HG02798 (cell line): ENCODE measurements around the gene NDUFAF5.
A peak's percentile ranks its signal among the peaks of the same experiment; 100 is the strongest.

Experiments used
- ATAC-seq: cut with Tn5 transposase; IDR thresholded peaks from one replicate; pipeline ENCODE4 v1.9.1; 2021; ENCODE audit warnings: mild to moderate bottlenecking; ENCODE audit not compliant: unreplicated experiment, poor library complexity

Gene NDUFAF5

DNA sequence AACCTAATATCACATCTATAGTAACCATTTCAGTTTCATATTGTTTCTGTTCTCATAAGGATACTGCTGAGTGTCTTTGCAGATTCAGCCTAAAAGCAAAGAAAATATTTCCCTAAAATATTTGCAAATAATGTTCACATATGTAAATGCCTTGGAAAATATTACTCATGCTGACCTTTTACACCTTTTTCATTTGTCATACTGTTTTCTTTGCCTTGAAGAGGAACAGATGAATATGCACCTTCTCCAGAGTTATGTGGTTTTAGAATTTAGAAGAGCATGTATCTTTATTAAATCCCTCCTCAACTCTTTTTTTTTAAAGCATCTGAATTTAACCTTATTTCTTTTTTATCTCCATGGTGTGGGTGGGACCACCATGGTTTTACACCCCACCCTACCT lies 32.5 kb downstream of the NDUFAF5 start:
- ATAC-seq, result no peak

DNA sequence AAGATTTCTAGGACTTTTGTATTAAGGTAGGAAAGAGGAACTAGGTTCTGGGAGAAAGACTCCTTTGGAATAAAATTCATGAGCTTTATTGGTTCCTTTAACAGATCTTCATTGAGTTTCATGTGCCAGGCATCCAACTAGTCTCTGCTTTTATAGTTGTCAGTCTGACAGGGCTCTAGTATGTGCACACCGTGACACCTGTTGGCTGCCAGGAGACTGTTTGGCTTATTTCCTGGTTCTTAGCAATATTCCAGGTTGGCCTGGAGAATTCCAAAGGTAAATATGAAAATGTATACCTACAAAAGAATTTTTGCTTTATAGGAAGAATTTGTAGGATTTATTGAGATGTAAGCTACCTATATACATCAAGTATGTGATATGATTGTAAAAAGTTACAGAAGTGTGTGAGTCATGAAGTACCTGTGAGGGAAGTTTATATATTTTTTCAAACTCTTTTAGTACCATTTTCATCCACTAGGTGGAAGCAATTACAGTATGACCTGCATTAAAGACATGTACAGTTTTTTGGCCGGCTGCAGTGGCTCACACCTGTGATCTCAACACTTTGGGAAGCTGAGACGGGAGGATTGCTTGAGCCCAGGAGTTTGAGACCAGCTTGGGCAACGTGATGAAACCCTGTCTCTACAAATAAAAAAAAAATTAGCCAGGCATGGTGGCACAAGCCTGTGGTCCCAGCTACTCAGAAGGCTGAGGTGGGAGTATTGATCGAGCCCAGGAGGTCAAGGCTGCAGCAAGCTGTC lies 35.2 kb downstream of the NDUFAF5 start:
- peak; percentile 84 for ATAC-seq

DNA sequence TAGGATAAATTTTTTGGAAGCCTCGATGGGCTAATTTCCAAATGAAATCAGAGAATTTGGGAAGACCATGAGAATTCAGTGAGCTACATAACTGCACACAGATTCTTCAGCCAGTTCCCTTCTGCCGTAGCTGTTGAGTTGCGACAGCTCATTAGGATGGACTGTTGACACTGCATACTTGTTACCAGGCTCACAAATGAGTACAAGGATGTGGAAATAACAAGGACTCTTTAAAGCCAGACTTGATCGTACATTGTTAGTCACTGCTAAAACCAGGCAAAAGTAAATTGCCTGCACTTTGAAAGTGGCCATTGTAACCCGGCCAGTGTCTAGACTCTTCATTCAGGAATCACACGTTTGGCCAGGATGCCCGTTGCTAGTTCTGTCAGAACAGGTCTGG lies 37.0 kb downstream of the NDUFAF5 start:
- no peak for ATAC-seq

DNA sequence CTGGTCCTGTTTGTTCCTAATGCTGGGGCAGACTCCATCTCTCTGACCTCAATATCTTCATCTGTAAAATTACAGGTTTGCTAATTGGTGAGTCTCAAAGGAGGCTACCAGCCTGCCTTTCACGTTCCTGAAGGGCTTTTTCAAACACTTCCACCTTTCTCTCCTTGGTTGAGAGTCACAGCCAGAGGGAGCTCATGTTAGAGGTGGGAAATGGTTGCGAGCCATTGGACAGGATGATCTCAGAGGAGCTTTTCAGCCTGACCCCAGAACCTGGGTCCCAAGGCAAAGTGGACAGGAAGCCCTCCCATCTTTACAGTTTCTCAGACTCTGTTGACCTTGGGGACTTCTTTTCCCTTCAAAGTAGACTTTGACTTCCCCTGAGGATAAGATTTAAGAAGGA lies 37.6 kb downstream of the NDUFAF5 start:
- no peak for ATAC-seq

DNA sequence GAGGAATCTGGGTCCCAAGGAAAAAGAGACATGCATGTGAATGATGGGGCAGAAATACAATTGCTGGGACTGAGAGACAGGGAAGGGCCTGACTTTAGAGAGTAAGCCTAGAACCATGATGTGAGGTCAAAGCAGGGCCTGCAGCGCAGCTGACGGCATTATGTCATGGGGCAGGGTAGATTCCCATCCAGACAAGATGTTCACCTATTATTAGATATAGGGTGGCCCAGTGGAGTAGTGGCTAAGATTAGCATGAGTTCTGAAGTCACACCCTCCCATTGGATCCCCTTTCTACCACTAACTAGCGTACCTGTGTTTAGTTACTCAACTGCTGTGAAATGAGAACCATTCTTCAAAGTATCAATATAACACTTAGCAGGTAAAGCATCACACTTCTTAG lies 39.6 kb downstream of the NDUFAF5 start:
- ATAC-seq, result no peak

DNA sequence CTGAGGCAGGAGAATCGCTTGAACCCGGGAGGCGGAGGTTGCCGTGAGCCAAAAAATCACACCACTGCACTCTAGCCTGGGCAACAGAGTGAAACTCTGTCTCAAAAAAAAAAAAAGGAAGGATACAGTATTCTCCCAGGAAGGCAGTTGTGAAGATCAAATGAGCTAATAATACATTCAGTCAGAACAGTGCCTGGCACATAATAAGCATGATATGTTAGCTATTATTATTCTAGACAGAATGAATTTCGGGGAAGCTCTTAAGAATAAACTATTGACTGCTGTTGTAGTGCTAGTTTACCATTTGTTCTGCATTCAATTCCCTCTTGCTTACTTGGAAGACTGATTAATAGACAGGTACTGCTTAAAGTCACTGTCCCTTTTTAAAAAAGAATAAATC lies 40.6 kb downstream of the NDUFAF5 start:
- ATAC-seq, result no peak

DNA sequence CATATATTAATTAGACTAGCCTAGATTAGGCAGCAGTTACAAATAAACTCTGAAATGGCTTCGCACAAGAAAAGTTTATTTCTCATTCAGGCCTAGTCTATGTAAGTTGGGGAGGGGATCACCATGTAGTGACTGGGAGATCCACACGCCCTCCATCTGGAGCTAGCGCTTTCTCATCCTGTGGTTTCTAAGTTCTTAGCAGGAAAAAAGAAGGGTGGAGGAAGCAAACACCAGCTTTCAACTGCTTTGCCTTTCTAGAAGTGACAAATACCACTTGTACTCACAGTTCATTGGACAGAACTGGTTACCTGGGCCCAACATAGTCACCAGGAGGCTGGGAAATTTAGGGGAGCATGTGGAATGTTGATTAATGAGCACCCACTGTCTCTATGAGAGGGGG lies 46.6 kb downstream of the NDUFAF5 start:
- ATAC-seq, result no peak

DNA sequence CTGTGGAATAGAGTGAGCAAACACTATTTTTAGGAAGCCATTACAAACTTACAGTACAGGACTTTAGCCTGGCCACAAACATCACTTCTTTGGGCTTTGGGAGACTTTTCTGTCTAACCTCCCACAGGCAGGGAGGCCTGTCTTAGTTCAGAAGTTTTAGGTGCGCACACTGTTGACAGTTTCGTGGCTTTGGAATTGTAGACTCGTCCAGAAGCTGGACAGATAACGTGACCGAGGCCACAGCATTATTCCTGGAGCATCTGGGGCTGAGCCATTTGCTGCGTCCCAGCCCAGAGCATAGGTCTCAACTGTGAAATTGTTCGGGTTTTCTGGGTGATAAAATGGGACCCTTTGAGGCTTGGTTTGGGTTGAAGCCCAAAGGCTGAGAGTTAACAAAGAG lies 53.8 kb downstream of the NDUFAF5 start:
- no peak for ATAC-seq

DNA sequence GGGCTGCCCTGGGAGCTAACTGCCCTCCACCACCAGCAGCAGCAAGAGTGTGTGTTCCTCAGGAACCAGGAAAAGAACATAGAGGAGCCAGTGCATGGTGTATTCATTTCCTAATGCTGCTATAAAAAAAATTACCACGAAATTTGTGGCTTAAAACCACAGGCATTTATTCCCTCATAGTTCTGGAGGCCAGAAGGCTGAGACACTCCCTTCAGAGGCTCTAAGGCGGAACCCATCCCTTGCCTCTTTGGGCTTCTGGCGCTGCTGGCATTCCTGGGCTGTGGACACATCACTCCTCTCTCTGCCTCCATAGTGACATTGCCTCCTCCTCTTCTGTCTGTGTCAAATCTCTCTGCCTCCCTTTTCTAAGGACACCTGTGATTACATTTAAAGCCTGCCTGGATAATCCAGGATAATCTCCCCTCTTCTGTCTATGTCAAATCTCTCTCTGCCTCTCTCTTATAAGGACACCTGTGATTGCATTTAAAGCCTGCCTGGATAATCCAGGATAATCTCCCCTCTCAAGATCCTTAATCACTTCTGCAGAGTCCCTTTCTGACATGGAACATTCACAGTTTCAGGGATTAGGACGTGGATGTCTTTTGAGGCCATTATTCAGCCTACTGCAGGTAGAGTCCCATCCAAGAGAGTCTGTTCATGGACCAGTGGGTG lies 54.7 kb downstream of the NDUFAF5 start:
- no peak for ATAC-seq

DNA sequence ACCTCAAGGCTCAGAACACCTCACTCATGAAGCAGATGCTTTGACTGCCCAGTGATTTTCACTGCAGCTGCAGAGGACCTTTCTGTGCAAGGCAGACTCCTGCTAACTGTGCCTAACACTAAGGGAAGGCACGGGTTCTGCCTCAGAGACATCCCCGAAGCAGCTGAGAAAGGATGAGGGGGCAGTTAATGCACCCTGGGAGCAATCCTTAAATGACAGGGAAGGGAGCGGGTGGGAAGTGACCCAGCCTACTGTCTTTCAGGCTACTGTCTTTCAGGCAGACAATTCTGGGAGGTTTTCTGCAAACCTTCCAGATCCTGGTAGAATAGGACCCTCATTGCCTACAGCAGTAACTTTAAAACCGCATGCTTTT lies 55.3 kb downstream of the NDUFAF5 start:
- ATAC-seq, result no peak

DNA sequence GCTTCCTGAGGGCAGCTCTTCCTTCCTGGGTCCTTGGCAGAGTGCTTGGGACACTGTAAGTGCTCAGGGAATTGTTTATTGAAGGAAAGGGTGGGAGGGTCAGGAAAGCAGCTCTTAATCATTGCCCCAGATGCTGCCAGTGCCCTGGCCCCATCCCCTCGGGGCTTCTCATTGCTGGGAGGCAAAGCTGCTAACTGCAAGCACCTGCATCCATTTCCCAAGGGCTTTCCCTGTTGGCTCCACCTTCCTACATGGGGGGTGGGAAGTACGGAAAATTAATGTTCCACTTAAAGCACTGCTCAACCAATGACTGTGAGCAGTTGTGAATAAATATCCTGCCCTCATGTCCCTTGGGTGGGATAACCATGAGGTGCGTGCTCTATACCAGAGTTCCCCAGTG lies 56.4 kb downstream of the NDUFAF5 start:
- no peak for ATAC-seq

DNA sequence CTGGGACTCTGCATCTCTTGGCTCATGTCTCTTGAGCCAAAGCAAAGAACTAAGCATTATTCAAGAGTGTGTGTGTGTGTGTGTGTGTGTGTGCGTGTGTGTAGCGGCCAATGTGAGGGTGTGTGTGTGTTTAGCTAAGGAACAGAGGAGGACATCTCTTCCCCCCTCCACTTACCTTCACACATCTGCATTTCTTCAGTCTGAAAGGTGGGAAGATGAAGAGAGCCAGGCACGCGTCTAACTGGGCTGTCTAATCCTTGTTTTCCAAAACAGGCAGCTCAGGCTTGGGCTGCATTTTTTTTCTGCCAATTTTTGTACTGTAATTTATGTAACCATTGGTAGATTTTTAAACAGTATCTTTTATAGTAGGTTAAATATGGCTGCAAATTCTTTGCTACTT lies 59.5 kb downstream of the NDUFAF5 start:
- ATAC-seq, result no peak

DNA sequence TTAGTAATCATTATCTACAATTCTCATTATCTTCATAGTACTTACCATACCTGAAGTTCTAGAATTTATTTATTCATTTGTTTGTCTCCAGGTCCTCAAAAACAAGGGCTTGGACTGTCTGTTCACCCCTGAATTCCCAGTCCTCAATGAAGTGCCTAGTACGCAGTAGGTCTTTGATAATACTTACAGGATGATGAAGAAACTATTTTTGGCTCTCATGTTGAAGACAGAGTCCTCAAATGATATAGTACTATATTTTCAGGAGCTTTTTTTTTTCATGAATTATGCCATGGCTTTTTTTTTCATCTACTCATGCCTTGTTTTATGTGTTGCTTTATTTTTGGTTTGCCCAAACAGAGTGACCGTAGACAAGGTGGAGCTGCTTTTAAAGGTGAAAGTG lies 66.5 kb downstream of the NDUFAF5 start:
- no peak for ATAC-seq

DNA sequence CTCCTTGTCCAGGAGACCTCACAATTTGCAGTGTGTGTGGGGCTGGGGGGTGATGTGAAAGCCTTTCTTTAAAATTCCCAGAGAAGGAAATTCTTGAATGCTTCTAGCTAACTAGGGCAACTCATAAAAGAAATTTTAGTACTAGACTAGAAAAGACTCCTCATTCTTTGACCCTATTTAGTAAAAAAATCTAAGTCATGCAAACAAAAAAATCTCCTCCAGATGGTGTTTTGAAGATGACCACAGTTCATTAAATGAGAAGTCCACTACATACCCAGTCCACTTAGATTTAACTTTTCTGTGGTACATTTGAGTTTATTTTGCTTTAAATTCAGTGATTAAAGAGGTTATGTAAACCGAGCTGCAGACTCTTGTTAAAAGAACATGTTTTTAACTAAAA lies 67.5 kb downstream of the NDUFAF5 start:
- no peak for ATAC-seq

DNA sequence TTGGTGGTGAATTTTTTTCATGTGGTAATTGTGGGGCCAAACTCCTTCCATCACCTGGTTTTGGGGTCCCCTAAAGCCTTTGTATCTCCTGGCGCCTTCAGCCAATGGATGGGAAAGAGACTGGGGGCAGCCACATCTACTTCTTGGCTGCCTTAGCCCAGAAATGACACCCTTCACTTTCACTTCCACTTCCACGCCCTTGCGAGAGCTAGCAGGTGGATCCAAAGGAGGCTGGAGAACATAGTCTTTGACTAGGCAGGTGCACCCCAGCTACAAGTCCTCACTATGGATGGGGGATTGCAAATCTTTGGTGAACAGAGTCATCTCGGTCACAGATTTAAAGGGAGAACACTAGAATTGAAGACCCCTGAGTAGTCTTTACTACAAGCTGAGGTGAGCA lies 70.8 kb downstream of the NDUFAF5 start:
- no peak for ATAC-seq

DNA sequence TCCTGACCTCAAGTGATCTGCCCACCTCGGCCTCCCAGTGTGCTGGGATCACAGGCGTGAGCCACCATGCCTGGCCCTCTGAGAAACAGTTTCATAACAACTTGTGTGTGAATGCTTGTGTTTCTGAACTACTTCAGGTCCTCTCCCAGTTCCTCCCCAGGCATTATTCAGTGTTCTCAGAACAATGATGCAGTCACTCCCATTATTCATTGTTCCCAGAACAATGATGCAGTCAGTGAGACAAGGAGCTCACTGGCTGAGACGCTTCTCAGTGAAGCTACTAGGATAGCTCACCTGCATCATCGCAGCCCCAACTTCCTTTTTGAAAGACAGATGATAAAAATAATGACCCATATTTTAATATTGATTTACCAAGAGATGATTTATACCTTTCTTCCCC lies 71.5 kb downstream of the NDUFAF5 start:
- ATAC-seq, result no peak

DNA sequence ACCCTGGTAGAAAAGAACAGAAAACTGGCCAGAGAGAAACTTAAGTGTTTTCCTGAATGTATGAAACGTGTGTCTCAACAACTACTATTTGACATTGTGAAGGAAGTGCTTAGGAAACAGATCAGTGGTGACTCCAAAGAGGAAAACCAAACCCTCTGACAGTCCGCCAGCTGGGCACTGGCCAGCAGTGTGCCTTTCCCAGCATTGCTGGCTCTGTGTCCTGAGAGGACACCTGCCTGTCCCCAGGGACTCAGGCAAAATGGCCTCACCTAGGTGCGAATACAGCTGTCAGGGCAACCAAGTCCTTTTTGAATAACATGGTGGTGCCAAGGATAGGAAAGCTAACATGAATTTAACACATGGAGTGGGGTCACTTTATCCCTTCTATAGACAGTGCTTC lies 72.5 kb downstream of the NDUFAF5 start:
- no peak for ATAC-seq

DNA sequence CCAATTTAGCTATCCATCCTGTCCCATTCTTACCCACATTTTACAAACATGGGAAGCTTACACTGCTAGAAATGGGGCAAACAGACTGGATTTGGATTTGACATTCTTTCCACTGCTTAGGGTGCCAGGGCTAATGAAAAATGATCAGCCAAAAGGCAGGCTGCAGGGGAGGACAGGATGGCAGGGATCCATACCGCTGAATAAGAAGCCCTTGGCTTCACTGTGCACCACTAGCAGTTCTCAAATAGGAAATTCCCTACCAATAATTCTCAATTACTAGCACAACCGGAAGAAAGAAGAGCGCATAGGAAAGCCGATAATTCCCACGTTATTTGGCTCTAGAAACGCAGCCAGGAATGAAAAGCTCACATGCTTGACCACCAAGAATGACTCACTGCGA lies 73.1 kb downstream of the NDUFAF5 start:
- no peak for ATAC-seq

DNA sequence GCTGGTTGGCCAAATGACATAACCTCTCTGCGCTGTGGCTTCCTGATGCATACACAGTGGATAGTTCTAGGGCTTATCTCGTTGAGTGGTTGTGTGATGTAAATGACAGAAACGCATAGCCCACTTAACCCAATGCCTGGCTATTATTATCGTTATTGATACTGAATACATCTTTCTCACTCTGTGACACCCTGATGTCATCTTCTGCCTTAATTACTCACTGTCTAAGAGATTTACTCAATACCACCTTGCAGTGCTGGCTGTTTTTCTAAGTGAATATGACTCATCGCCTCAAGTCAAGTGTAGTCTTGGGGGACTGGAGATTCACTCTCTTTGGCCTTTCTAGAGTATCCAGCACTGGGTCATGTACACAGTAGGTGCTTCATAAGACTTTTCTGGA lies 73.6 kb downstream of the NDUFAF5 start:
- no peak for ATAC-seq

DNA sequence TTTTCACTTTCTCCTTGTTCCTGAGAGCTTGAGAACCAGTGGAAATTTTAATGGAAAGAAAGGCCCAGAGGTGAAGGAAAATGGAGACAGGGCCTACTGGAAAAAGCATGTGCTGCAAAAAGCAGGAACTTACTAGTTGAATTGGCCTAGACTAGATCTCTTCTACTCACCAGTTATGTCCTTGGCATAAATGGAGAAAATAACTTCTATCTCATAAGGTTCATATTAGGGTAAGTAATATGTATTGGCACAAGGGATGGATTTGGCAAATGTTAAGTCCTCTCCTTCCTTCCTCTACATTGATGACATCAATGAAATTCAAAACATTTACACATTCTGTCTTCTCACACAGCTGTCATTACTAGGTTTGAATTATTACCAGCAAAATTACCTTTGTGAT lies 74.0 kb downstream of the NDUFAF5 start:
- no peak for ATAC-seq

DNA sequence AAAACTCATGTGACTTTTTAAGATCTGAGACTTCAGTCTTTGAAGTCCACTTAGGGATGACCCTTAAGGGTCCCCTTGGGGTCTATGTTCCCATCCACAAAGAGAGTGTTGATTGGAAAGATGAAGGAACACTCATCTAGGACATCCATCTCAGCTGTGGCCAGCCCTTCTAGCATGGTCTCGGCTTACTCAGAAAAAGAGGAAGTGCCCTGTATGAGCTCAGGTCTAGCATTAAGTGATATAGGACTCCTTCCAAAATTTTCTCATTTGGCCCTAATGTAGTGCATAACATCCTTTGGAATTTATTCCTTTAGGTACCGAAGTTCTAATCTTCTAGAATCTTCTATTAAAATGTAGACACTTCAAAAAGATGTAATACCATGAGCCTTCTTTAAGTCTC lies 77.4 kb downstream of the NDUFAF5 start:
- ATAC-seq, result no peak

DNA sequence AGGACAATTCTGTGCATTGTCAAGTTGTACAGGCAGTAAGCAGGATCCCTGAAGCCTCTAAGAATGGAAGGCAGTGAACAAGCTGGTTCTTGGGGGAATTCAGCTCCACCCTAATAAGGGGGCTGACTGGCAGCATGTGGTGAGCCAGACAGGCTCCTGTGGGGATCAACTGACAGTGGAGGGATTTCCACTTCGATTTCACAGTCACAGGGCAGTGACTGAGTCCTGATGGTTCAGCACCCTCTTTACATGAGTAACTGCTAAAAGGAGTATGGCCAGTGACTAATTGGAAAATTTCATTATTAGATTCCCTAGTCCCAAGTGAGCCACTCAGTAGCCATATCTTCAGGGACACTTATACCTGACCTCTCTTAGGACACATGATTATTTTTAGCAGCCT lies 78.4 kb downstream of the NDUFAF5 start:
- ATAC-seq, result no peak
